ENCODE data around the gene CISTR.

The CISTR gene

DNA sequence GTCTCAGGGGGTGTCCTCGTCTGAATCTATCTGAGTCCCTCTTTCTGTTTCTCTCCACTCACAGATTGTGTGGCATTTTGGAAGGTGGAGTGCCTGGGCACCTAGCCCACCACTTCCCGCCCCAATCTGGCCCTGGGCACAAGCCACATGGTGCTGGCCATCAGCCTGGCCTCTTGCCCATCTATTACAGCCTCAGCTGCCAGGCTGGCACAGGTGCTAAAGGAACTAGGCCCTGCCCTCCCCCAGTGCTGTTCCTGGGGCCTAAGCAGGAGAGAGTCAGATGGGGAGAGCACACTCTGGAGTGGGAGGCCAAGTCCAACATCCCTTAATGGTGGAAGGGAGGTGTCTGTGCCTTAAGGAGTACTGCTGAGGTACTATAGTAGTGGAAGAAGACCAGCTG, 16.2 kb downstream of the CISTR start:
- no peak for DNase-seq
- Mint-ChIP-seq H3K4me1 (peaks cover 42% of the 10 kb centered on the region), H3K27ac (no peak overlapping the region), H3K9me3 (no peaks in the 10 kb centered on the region), H3K27me3 (ENCODE audit: low read depth, poor library complexity) (no peaks in the 10 kb centered on the region), H3K4me3 (no peak overlapping the region), H3K36me3 (ENCODE audit: low read depth) (no peaks in the 10 kb centered on the region)
- TF ChIP-seq, protein P1, sequence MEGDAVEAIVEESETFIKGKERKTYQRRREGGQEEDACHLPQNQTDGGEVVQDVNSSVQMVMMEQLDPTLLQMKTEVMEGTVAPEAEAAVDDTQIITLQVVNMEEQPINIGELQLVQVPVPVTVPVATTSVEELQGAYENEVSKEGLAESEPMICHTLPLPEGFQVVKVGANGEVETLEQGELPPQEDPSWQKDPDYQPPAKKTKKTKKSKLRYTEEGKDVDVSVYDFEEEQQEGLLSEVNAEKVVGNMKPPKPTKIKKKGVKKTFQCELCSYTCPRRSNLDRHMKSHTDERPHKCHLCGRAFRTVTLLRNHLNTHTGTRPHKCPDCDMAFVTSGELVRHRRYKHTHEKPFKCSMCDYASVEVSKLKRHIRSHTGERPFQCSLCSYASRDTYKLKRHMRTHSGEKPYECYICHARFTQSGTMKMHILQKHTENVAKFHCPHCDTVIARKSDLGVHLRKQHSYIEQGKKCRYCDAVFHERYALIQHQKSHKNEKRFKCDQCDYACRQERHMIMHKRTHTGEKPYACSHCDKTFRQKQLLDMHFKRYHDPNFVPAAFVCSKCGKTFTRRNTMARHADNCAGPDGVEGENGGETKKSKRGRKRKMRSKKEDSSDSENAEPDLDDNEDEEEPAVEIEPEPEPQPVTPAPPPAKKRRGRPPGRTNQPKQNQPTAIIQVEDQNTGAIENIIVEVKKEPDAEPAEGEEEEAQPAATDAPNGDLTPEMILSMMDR (IDR thresholded peaks at IDR 0.05) = no peak

GRCh38 chr12:53734425-53734824, 17.4 kb downstream of the CISTR start:
- no peak for DNase-seq
- Mint-ChIP-seq H3K9me3 (no peaks in the 10 kb centered on the region), H3K27me3 (ENCODE audit: low read depth, poor library complexity) (peaks cover 8% of the 10 kb centered on the region), H3K27ac (no peak overlapping the region), H3K4me1 (peaks cover 38% of the 10 kb centered on the region), H3K4me3 (no peak overlapping the region), H3K36me3 (ENCODE audit: low read depth) (no peaks in the 10 kb centered on the region)
- TF ChIP-seq, protein P1 (IDR thresholded peaks at IDR 0.05) = no peak

GRCh38 chr12:53733807-53734200, 18.0 kb downstream of the CISTR start:
- no peak overlapping the region for H3K27ac Mint-ChIP-seq
- DNase-seq = no peak
- TF ChIP-seq, protein P1 (IDR thresholded peaks at IDR 0.05) = no peak
- H3K36me3 Mint-ChIP-seq (ENCODE audit: low read depth) = no peaks in the 10 kb centered on the region
- H3K4me3 Mint-ChIP-seq = no peak overlapping the region
- peaks cover 11% of the 10 kb centered on the region for H3K27me3 Mint-ChIP-seq (ENCODE audit: low read depth, poor library complexity)
- H3K4me1 Mint-ChIP-seq = peaks cover 32% of the 10 kb centered on the region
- no peaks in the 10 kb centered on the region for H3K9me3 Mint-ChIP-seq

DNA sequence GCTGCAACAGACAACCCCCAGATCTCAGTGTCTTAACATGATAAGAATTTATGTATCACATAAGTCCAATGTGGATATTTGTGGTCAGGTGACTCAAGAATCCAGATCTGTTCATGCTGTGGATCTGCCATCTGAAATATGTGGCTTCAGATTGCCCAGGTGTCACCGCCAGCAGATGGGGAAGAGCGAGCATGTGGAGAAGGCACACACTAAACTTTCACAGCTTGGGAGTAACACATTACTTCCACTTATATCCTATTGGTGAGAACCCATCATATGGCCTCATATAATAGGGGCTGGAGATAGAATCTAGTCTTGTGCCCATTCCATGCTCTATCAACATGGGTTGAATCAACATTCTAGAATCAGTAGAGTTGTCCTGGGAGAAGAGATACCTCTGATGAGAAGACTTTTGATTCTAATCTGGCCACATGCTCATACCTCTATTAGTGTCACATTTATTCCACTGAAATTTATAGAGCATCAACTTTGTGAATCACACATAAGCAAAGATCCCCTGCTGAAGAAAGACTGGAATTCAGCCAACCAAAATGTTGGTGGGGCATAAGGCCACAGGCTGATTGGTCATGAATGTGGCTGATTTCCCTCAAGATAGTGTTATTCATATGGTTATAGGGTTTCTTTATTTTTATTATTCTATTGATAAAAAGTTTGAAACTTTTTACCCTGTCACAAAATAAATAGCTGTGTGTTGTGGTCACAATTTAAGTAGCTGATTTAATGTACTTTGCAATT, 18.6 kb downstream of the CISTR start:
- Mint-ChIP-seq H3K9me3 (no peaks in the 10 kb centered on the region), H3K4me1 (peaks cover 33% of the 10 kb centered on the region), H3K27me3 (ENCODE audit: low read depth, poor library complexity) (peaks cover 11% of the 10 kb centered on the region), H3K27ac (no peak overlapping the region), H3K36me3 (ENCODE audit: low read depth) (no peaks in the 10 kb centered on the region), H3K4me3 (no peak overlapping the region)
- TF ChIP-seq, protein P1 (IDR thresholded peaks at IDR 0.05) = no peak
- DNase-seq = no peak

DNA sequence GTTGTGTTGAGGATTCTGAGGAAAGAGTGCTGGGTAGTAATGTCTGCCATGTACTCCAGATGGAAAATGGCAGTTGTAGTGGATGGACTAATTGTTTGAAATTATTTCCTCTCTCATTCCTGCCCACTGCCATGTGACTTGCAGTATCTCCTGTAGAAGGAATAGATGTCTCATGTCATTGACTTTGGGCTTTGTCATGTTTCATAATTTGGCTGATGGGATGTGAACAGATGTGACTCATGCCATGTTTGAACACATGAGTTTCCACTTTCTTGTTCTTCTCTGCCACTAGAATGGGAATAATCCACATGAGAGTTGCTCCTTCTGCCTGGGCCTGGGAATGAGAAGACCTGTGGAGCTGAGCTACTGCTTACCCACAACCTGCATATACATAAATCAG, 22.1 kb downstream of the CISTR start:
- H3K9me3 Mint-ChIP-seq = no peaks in the 10 kb centered on the region
- H3K27me3 Mint-ChIP-seq (ENCODE audit: low read depth, poor library complexity) = peaks cover 23% of the 10 kb centered on the region
- H3K27ac Mint-ChIP-seq = no peak overlapping the region
- peaks cover 2% of the 10 kb centered on the region for H3K36me3 Mint-ChIP-seq (ENCODE audit: low read depth)
- H3K4me1 Mint-ChIP-seq = peaks cover 32% of the 10 kb centered on the region
- TF ChIP-seq, protein P1 (IDR thresholded peaks at IDR 0.05) = no peak
- H3K4me3 Mint-ChIP-seq = no peak overlapping the region
- no peak for DNase-seq

- peak overlapping the region; percentile 96 for H3K4me3 Mint-ChIP-seq
- H3K9me3 Mint-ChIP-seq = no peaks in the 10 kb centered on the region
- no peak for DNase-seq
- peaks cover 24% of the 10 kb centered on the region for H3K27me3 Mint-ChIP-seq (ENCODE audit: low read depth, poor library complexity)
- TF ChIP-seq, protein P1 (IDR thresholded peaks at IDR 0.05) = no peak
- H3K27ac Mint-ChIP-seq = no peak overlapping the region
- H3K4me1 Mint-ChIP-seq = peaks cover 37% of the 10 kb centered on the region
- peaks cover 14% of the 10 kb centered on the region for H3K36me3 Mint-ChIP-seq (ENCODE audit: low read depth)
Observed at GRCh38 chr12:53728206-53728605, 23.6 kb downstream of the CISTR start.

Measured in nephron progenitor cell (in vitro differentiated cells).